Gastrocnemius medialis (tissue), 4 donors: Measurements from ENCODE around the gene PVR. TPM values are rescaled to one million over a fixed set of nuclear protein-coding genes. Genes with fewer than 3 reads are reported as not detected.

ENCODE experiments used
- ATAC-seq, 2 donors: fragments of 150-250 bp; one replicate each; pipeline ENCODE4 v1.9.1; 2016
- DNase-seq, 2 donors: peaks; one replicate each; pipeline ENCODE4 v3.0.0-alpha.2; 2019
- H3K27ac ChIP-seq, 4 donors: fragments of 200-600 bp; sonication (generic); 1 replicate in 1 of 4; 2 replicates in 3 of 4; pipeline ENCODE4 v1.5.1; 2016 to 2018; ENCODE audit warnings: mild to moderate bottlenecking in 2 of 4, moderate library complexity in 1 of 4
- H3K27me3 ChIP-seq, 3 donors: fragments of 200-600 bp; sonication (generic) in 2 of 3; 1 replicate in 1 of 3; 2 replicates in 2 of 3; pipeline versions ENCODE4 v1.5.1 to v1.6.0; 2016 to 2019; ENCODE audit warnings: mild to moderate bottlenecking in 1 of 3, moderate library complexity in 1 of 3
- H3K36me3 ChIP-seq, 2 donors: fragments of 200-600 bp; sonication (generic) in 1 of 2; one replicate each; pipeline ENCODE4 v1.5.1; 2017 to 2018
- H3K4me1 ChIP-seq, 2 donors: fragments of 200-600 bp; sonication (generic) in 1 of 2; one replicate each; pipeline ENCODE4 v1.5.1; 2016 to 2017; ENCODE audit warnings: mild to moderate bottlenecking in 2 of 2
- H3K4me3 ChIP-seq, 4 donors: fragments of 200-600 bp; sonication (generic) in 3 of 4; 1 replicate in 1 of 4; 2 replicates in 3 of 4; pipeline ENCODE4 v1.5.1; 2016 to 2019; ENCODE audit warnings: mild to moderate bottlenecking in 2 of 4
- H3K9me3 ChIP-seq, 3 donors: fragments of 200-600 bp; sonication (generic) in 2 of 3; 1 replicate in 1 of 3; 2 replicates in 2 of 3; pipeline ENCODE4 v1.5.1; 2016 to 2019
- POLR2A ChIP-seq, 2 donors: fragments of 450-650 bp; IDR thresholded peaks; one replicate each; pipeline ENCODE4 v1.6.1; 2017; ENCODE audit warnings: antibody characterized with exemption in 2 of 2, mild to moderate bottlenecking in 2 of 2, moderate library complexity in 2 of 2
- in situ Hi-C, 4 donors: fragments of 200-750 bp; cut with MboI; loops; one replicate each; pipeline versions ENCODE4 v1.15.0 to v1.8.0; 2017; ENCODE audit warnings: low sequenced_read_pairs in 4 of 4
- intact Hi-C: fragments of 100-400 bp; cut with DNase I; formaldehyde crosslinking; loops from one replicate; pipeline ENCODE4 v1.15.1; 2023; ENCODE audit warnings: low total_unique reads
- total RNA-seq, 4 donors: library from RNA; depleted of rRNA; stranded (reverse); fragments of >200 nt; gene quantifications; one replicate each; pipeline versions ENCODE4 v1.1.0 to v1.2.3, GENCODE V29; 2016
- TF ChIP-seq, protein P1 (sequence below), 5 experiments: fragments of 450-650 bp in 3 of 5; fragments of 200-600 bp in 2 of 5; sonication (generic) in 2 of 5; IDR thresholded peaks in 4 of 5; conservative IDR thresholded peaks in 1 of 5; 1 replicate in 4 of 5; 2 replicates in 1 of 5; pipeline ENCODE4 v1.5.1; 2016 to 2019; ENCODE audit warnings: antibody characterized with exemption in 5 of 5, mild to moderate bottlenecking in 3 of 5, moderate library complexity in 3 of 5

PVR gene
- total RNA-seq, 4 donors from 2014 or later = 27.3 to 60.2 (median 33.9) TPM

DNA sequence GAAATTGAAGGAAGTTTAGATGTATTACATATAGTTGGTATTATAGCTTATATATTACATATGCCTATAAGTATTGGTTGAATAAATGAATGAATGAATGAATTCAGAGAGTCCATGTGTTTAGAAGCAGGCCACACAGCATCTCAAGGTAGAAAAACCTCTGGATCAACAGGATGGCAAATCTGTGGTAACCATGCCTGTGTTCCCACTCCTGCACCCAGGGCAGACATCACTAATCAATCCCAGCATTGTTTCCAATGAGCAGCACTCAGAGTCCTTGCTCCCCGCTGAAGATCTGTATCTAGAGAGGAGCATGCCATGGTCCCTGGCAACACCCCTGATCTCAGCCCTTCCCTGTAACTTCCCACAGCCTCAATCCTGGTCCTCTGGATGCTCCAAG lies 28.5 kb downstream of the PVR start:
- no peak for ATAC-seq
- TF ChIP-seq, protein P1, sequence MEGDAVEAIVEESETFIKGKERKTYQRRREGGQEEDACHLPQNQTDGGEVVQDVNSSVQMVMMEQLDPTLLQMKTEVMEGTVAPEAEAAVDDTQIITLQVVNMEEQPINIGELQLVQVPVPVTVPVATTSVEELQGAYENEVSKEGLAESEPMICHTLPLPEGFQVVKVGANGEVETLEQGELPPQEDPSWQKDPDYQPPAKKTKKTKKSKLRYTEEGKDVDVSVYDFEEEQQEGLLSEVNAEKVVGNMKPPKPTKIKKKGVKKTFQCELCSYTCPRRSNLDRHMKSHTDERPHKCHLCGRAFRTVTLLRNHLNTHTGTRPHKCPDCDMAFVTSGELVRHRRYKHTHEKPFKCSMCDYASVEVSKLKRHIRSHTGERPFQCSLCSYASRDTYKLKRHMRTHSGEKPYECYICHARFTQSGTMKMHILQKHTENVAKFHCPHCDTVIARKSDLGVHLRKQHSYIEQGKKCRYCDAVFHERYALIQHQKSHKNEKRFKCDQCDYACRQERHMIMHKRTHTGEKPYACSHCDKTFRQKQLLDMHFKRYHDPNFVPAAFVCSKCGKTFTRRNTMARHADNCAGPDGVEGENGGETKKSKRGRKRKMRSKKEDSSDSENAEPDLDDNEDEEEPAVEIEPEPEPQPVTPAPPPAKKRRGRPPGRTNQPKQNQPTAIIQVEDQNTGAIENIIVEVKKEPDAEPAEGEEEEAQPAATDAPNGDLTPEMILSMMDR (IDR thresholded peaks at IDR 0.05 in 4 of 5, conservative IDR thresholded peaks at IDR 0.05 in 1 of 5) = no peak
- TF ChIP-seq POLR2A (IDR thresholded peaks at IDR 0.05) = no peak

DNA sequence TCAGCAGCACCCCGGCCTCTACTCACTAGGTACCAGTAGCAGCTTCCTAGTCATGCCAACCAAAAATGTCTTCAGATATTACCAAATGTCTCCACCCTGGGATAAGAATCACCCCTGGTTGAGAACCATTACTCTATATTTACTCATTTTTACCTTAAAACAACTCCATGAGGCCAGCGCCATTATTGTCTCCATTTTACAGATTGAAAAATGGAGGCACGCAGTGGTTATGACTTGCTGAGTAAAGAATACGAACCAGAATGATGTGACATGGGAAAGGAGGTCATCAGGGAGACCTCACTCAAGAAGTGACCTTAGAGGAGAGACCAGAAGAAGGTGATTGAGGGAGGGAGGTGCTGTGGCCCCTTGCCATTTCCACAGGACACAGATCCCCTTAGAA lies 29.8 kb downstream of the PVR start:
- no peaks in the 10 kb centered on the region for H3K4me1 ChIP-seq
- H3K27me3 ChIP-seq = no peaks in the 10 kb centered on the region
- no peak for TF ChIP-seq POLR2A (IDR thresholded peaks at IDR 0.05)
- TF ChIP-seq, protein P1 (IDR thresholded peaks at IDR 0.05 in 4 of 5, conservative IDR thresholded peaks at IDR 0.05 in 1 of 5) = no peak
- H3K27ac ChIP-seq = no peak overlapping the region
- no peak overlapping the region for H3K4me3 ChIP-seq
- no peaks in the 10 kb centered on the region for H3K9me3 ChIP-seq
- in situ Hi-C loops (no loop called here), intact Hi-C loops (no loop called here)
- no peak for ATAC-seq
- DNase-seq = no peak
- peaks cover 0 to 32% of the 10 kb centered on the region in 2 donors for H3K36me3 ChIP-seq

More for the DNA sequence above, 28.5 kb downstream of the PVR start:
- no peak overlapping the region for H3K27ac ChIP-seq
- no peaks in the 10 kb centered on the region for H3K27me3 ChIP-seq
- H3K9me3 ChIP-seq = no peaks in the 10 kb centered on the region
- no peak for DNase-seq
- H3K4me1 ChIP-seq = no peaks in the 10 kb centered on the region
- peaks cover 0 to 26% of the 10 kb centered on the region in 2 donors for H3K36me3 ChIP-seq
- in situ Hi-C loops (no loop called here), intact Hi-C loops (no loop called here)
- no peak overlapping the region for H3K4me3 ChIP-seq

DNA sequence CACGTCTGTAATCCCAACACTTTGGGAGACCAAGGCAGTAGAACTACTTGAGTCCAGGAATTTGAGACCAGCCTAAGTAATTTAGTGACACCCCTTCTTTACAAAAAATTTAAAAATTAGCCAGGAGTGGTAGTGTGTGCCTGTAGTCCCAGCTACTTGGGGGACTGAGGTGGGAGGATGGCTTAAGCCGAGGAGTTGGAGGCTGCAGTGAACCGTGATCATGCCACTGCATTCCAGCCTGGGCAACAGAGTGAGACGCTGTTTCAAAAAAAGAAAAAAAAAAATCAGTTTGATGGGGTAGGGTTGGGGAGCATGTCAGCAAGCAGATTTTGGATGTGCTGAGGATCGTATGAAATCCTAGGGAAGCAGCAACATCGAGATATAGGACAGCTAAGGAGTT lies 31.8 kb downstream of the PVR start:
- H3K27me3 ChIP-seq = no peaks in the 10 kb centered on the region
- no peak overlapping the region for H3K4me3 ChIP-seq
- H3K27ac ChIP-seq = no peak overlapping the region
- peaks cover 0 to 49% of the 10 kb centered on the region in 2 donors for H3K36me3 ChIP-seq
- ATAC-seq (no peak), DNase-seq (no peak)
- intact Hi-C loops (no loop called here), in situ Hi-C loops (no loop called here)
- TF ChIP-seq, protein P1 (IDR thresholded peaks at IDR 0.05 in 4 of 5, conservative IDR thresholded peaks at IDR 0.05 in 1 of 5) = no peak
- TF ChIP-seq POLR2A (IDR thresholded peaks at IDR 0.05) = no peak
- no peaks in the 10 kb centered on the region for H3K4me1 ChIP-seq
- no peaks in the 10 kb centered on the region for H3K9me3 ChIP-seq

DNA sequence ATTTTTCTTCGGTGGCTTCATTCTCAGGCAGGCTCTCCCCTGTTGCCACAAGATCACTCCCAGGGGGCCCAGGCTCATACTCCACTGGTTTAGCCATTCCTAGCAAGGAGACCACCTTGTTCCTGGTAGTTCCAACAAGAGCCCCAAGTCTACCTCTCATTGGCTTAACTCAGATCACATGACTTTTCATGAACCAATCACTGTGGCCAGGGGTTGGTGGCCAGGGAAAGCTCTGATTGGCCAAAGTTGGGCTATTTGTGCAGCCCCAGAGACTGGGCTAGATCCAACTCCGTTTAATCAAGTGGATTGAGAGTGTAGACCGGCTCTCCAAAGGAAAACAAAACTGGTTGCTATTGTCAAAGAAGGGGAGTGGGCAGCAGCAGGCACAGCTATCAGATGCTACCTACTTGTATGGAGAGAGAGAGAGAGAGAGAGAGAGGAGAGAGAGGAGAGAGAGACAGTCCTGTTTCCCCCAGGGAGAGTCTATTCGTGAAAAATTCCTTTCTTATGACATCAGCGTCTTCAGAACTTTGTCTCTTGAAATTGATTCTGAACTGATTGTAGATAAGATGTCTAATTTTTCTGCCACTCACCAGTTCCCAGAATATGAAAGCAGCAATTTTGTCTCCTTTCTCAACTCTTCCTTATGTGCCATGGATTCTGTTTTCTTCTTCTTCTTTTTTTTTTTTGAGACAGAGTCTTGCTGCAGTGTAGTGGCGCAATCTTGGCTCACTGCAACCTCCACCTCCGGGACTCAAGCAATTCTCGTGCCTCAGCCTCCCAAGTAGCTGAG lies 33.5 kb downstream of the PVR start:
- Histone ChIP-seq H3K27me3 (no peaks in the 10 kb centered on the region), H3K27ac (no peak overlapping the region), H3K4me1 (no peaks in the 10 kb centered on the region), H3K4me3 (no peak overlapping the region), H3K36me3 (peaks cover 0 to 65% of the 10 kb centered on the region in 2 donors), H3K9me3 (no peaks in the 10 kb centered on the region)
- in situ Hi-C loops = no loop called here
- DNase-seq = no peak
- intact Hi-C loops = no loop called here
- no peak for ATAC-seq
- TF ChIP-seq POLR2A (IDR thresholded peaks at IDR 0.05) = no peak
- TF ChIP-seq, protein P1 (IDR thresholded peaks at IDR 0.05 in 4 of 5, conservative IDR thresholded peaks at IDR 0.05 in 1 of 5) = no peak
